Measurements from ENCODE around the gene NR6A1.

NR6A1 gene

DNA sequence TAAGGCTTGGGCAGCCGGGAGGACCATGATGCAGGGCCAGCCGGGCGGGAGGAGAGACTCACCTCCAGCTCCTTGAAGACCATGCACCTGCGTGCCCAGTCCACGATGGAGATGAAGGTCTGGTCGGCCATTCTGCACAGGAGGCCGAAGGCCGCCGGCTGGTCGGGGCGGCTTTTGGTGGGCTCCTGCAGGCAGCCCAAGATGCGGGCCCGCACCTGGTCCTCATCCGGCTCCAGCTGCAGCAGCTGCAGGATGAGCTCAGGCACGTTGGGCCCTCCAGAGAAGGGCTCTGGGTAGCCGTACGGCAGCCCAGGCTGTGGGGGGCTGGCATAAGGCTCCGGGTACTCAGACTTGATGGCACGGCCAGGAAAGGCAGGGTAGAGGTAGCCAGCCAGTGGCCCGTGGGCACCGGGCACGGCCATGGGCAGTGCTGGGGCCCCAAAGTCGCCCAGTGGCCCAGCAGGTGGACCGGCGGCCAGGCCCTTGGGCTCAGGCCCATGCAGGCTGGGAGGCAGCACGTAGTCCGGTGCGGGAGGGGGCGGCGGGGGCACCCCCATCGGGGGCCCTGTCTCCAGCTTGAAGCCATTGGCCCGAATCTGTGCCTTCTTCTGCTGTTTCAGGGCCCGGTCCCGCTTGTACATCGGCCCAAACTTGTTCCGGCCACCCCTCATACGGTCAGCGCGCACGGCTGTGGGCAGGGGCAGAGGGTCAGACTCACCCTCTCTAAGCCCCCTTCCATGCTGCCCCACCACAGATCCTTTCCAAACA, 270.9 kb downstream of the NR6A1 start:
- Histone ChIP-seq H3K18ac (ENCODE audit: low read length) (peak overlapping the region; percentile 72), H3K14ac (ENCODE audit: low read length) (no peak overlapping the region), H3K4me1 (ENCODE audit: control insufficient read depth in 2 of 2, insufficient read depth in 1 of 2, low read depth in 1 of 2, low read length in 2 of 2) (peaks cover 0 to 8% of the 10 kb centered on the region in 2 donors), H2AFZ (ENCODE audit: low read length) (no peak overlapping the region), H3K27me3 (ENCODE audit: control insufficient read depth in 3 of 3, insufficient read depth in 3 of 3, low read depth in 1 of 3, low read length in 3 of 3) (peaks cover 28 to 97% (median 36%) of the 10 kb centered on the region in 3 experiments), H3K4ac (ENCODE audit: low read length) (no peak overlapping the region), H3K4me2 (ENCODE audit: insufficient read depth, low read length, poor library complexity, severe bottlenecking) (no peak overlapping the region), H2BK5ac (ENCODE audit: low read length) (no peak overlapping the region), H3K79me1 (ENCODE audit: low read depth, low read length) (no peaks in the 10 kb centered on the region), H3K27ac (replicated peaks; ENCODE audit: low read length) (no peak overlapping the region), H4K91ac (ENCODE audit: low read depth, low read length, poor library complexity) (no peak overlapping the region), H2BK15ac (ENCODE audit: low read length) (peak overlapping the region; percentile 21), H2BK120ac (ENCODE audit: low read depth, low read length) (peak overlapping the region; percentile 74), H2BK12ac (ENCODE audit: low read length) (no peak overlapping the region), H3K9ac (ENCODE audit: low read depth, low read length, poor library complexity) (no peak overlapping the region), H4K8ac (ENCODE audit: low read depth, low read length) (no peak overlapping the region), H3K4me3 (ENCODE audit: low read length in 2 of 2) (no peak overlapping the region), H3K9me3 (replicated peaks in 1 of 2; ENCODE audit: control insufficient read depth in 2 of 2, insufficient read depth in 1 of 2, low read depth in 1 of 2, low read length in 2 of 2) (peaks cover 0 to 4% of the 10 kb centered on the region in 2 donors), H2AK5ac (ENCODE audit: low read depth, low read length) (peak overlapping the region; percentile 93), H3K23ac (ENCODE audit: low read depth, low read length, poor library complexity) (peak overlapping the region; percentile 2), H3K36me3 (replicated peaks in 1 of 2; ENCODE audit: control insufficient read depth in 2 of 2, insufficient read depth in 2 of 2, low read length in 2 of 2) (no peaks in the 10 kb centered on the region)
- WGBS, 2 donors (ENCODE audit: extremely low coverage in 2 of 2, insufficient read length in 2 of 2, insufficient replicate concordance in 1 of 2): no CpG with 5 or more reads among the region's 40 CpGs
- DNase-seq (ENCODE audit: low spot score): no peak

DNA sequence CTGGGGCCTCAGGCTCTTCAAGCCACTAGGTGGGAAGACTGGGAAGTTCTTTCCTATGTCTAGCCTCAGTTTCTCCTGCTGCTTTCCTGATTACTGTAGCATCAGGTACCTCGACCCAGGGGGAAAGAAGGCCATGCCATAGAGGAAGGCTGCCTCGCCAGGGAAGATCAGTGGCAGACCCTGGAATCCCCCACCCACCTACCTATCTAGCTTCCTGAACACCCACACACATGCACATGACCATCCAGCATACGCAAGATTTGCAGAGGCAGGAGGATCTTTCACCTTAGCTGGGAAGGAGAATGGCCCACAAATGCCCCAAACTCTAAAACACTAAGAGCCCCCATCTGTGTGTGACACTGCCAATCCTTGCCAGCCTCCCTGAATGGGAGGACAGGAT, 271.9 kb downstream of the NR6A1 start:
- no peak overlapping the region for H3K23ac ChIP-seq (ENCODE audit: low read depth, low read length, poor library complexity)
- no peak overlapping the region for H3K9ac ChIP-seq (ENCODE audit: low read depth, low read length, poor library complexity)
- H4K8ac ChIP-seq (ENCODE audit: low read depth, low read length): no peak overlapping the region
- H3K4ac ChIP-seq (ENCODE audit: low read length): no peak overlapping the region
- peaks cover 21 to 100% (median 28%) of the 10 kb centered on the region in 3 experiments for H3K27me3 ChIP-seq (ENCODE audit: control insufficient read depth in 3 of 3, insufficient read depth in 3 of 3, low read depth in 1 of 3, low read length in 3 of 3)
- H2AK5ac ChIP-seq (ENCODE audit: low read depth, low read length): no peak overlapping the region
- H2BK120ac ChIP-seq (ENCODE audit: low read depth, low read length): no peak overlapping the region
- no peak overlapping the region for H4K91ac ChIP-seq (ENCODE audit: low read depth, low read length, poor library complexity)
- no peak overlapping the region for H3K14ac ChIP-seq (ENCODE audit: low read length)
- no peak overlapping the region for H2BK15ac ChIP-seq (ENCODE audit: low read length)
- peaks cover 0 to 8% of the 10 kb centered on the region in 2 donors for H3K4me1 ChIP-seq (ENCODE audit: control insufficient read depth in 2 of 2, insufficient read depth in 1 of 2, low read depth in 1 of 2, low read length in 2 of 2)
- H2BK12ac ChIP-seq (ENCODE audit: low read length): no peak overlapping the region
- H2BK5ac ChIP-seq (ENCODE audit: low read length): no peak overlapping the region
- no CpG with 5 or more reads among the region's 3 CpGs for WGBS, 2 donors (ENCODE audit: extremely low coverage in 2 of 2, insufficient read length in 2 of 2, insufficient replicate concordance in 1 of 2)
- H3K27ac ChIP-seq (replicated peaks; ENCODE audit: low read length): no peak overlapping the region
- H3K18ac ChIP-seq (ENCODE audit: low read length): no peak overlapping the region
- no peak overlapping the region for H3K4me3 ChIP-seq (ENCODE audit: low read length in 2 of 2)
- DNase-seq (ENCODE audit: low spot score): no peak
- no peaks in the 10 kb centered on the region for H3K79me1 ChIP-seq (ENCODE audit: low read depth, low read length)
- no peak overlapping the region for H2AFZ ChIP-seq (ENCODE audit: low read length)
- H3K36me3 ChIP-seq (replicated peaks in 1 of 2; ENCODE audit: control insufficient read depth in 2 of 2, insufficient read depth in 2 of 2, low read length in 2 of 2): no peaks in the 10 kb centered on the region
- H3K9me3 ChIP-seq (replicated peaks in 1 of 2; ENCODE audit: control insufficient read depth in 2 of 2, insufficient read depth in 1 of 2, low read depth in 1 of 2, low read length in 2 of 2): peaks cover 0 to 2% of the 10 kb centered on the region in 2 donors
- H3K4me2 ChIP-seq (ENCODE audit: insufficient read depth, low read length, poor library complexity, severe bottlenecking): no peak overlapping the region

- H3K9me3 ChIP-seq (replicated peaks in 1 of 2; ENCODE audit: control insufficient read depth in 2 of 2, insufficient read depth in 1 of 2, low read depth in 1 of 2, low read length in 2 of 2): peaks cover 0 to 2% of the 10 kb centered on the region in 2 donors
- H3K9ac ChIP-seq (ENCODE audit: low read depth, low read length, poor library complexity): no peak overlapping the region
- no peak overlapping the region for H2BK5ac ChIP-seq (ENCODE audit: low read length)
- peaks cover 0 to 6% of the 10 kb centered on the region in 2 donors for H3K4me1 ChIP-seq (ENCODE audit: control insufficient read depth in 2 of 2, insufficient read depth in 1 of 2, low read depth in 1 of 2, low read length in 2 of 2)
- H3K14ac ChIP-seq (ENCODE audit: low read length): no peak overlapping the region
- WGBS, 2 donors (ENCODE audit: extremely low coverage in 2 of 2, insufficient read length in 2 of 2, insufficient replicate concordance in 1 of 2): no CpG with 5 or more reads among the region's 15 CpGs
- H3K36me3 ChIP-seq (replicated peaks in 1 of 2; ENCODE audit: control insufficient read depth in 2 of 2, insufficient read depth in 2 of 2, low read length in 2 of 2): no peaks in the 10 kb centered on the region
- H2AK5ac ChIP-seq (ENCODE audit: low read depth, low read length): peak overlapping the region; percentile 68
- H3K4ac ChIP-seq (ENCODE audit: low read length): no peak overlapping the region
- no peak overlapping the region for H4K8ac ChIP-seq (ENCODE audit: low read depth, low read length)
- no peak overlapping the region for H3K27ac ChIP-seq (replicated peaks; ENCODE audit: low read length)
- H3K79me1 ChIP-seq (ENCODE audit: low read depth, low read length): no peaks in the 10 kb centered on the region
- H3K27me3 ChIP-seq (ENCODE audit: control insufficient read depth in 3 of 3, insufficient read depth in 3 of 3, low read depth in 1 of 3, low read length in 3 of 3): peaks cover 15 to 100% (median 22%) of the 10 kb centered on the region in 3 experiments
- peak overlapping the region in 1 of 2 donors; percentile 6 for H3K4me3 ChIP-seq (ENCODE audit: low read length in 2 of 2)
- H2AFZ ChIP-seq (ENCODE audit: low read length): no peak overlapping the region
- no peak for DNase-seq (ENCODE audit: low spot score)
- H3K18ac ChIP-seq (ENCODE audit: low read length): peak overlapping the region; percentile 33
- H2BK12ac ChIP-seq (ENCODE audit: low read length): no peak overlapping the region
- peak overlapping the region; percentile 75 for H2BK120ac ChIP-seq (ENCODE audit: low read depth, low read length)
- no peak overlapping the region for H3K4me2 ChIP-seq (ENCODE audit: insufficient read depth, low read length, poor library complexity, severe bottlenecking)
- no peak overlapping the region for H4K91ac ChIP-seq (ENCODE audit: low read depth, low read length, poor library complexity)
- H2BK15ac ChIP-seq (ENCODE audit: low read length): peak overlapping the region; percentile 27
- no peak overlapping the region for H3K23ac ChIP-seq (ENCODE audit: low read depth, low read length, poor library complexity)
These were observed 272.5 kb downstream of the NR6A1 start for GRCh38 chr9:124498499-124499146.

- H4K91ac ChIP-seq (ENCODE audit: low read depth, low read length, poor library complexity): peak overlapping the region; percentile 1
- no peak overlapping the region for H2BK15ac ChIP-seq (ENCODE audit: low read length)
- no peaks in the 10 kb centered on the region for H3K36me3 ChIP-seq (replicated peaks in 1 of 2; ENCODE audit: control insufficient read depth in 2 of 2, insufficient read depth in 2 of 2, low read length in 2 of 2)
- H3K9ac ChIP-seq (ENCODE audit: low read depth, low read length, poor library complexity): no peak overlapping the region
- peaks cover 0 to 2% of the 10 kb centered on the region in 2 donors for H3K9me3 ChIP-seq (replicated peaks in 1 of 2; ENCODE audit: control insufficient read depth in 2 of 2, insufficient read depth in 1 of 2, low read depth in 1 of 2, low read length in 2 of 2)
- H4K8ac ChIP-seq (ENCODE audit: low read depth, low read length): no peak overlapping the region
- no peak overlapping the region for H3K4me2 ChIP-seq (ENCODE audit: insufficient read depth, low read length, poor library complexity, severe bottlenecking)
- no peak overlapping the region for H3K27ac ChIP-seq (replicated peaks; ENCODE audit: low read length)
- no peak for DNase-seq (ENCODE audit: low spot score)
- H2BK120ac ChIP-seq (ENCODE audit: low read depth, low read length): no peak overlapping the region
- no peak overlapping the region for H2AK5ac ChIP-seq (ENCODE audit: low read depth, low read length)
- H2BK5ac ChIP-seq (ENCODE audit: low read length): no peak overlapping the region
- WGBS, 2 donors (ENCODE audit: extremely low coverage in 2 of 2, insufficient read length in 2 of 2, insufficient replicate concordance in 1 of 2): no CpG with 5 or more reads among the region's 6 CpGs
- peaks cover 10 to 100% (median 16%) of the 10 kb centered on the region in 3 experiments for H3K27me3 ChIP-seq (ENCODE audit: control insufficient read depth in 3 of 3, insufficient read depth in 3 of 3, low read depth in 1 of 3, low read length in 3 of 3)
- no peaks in the 10 kb centered on the region for H3K79me1 ChIP-seq (ENCODE audit: low read depth, low read length)
- H3K18ac ChIP-seq (ENCODE audit: low read length): no peak overlapping the region
- no peak overlapping the region for H2AFZ ChIP-seq (ENCODE audit: low read length)
- no peak overlapping the region for H3K23ac ChIP-seq (ENCODE audit: low read depth, low read length, poor library complexity)
- no peak overlapping the region for H2BK12ac ChIP-seq (ENCODE audit: low read length)
- H3K14ac ChIP-seq (ENCODE audit: low read length): no peak overlapping the region
- no peak overlapping the region for H3K4ac ChIP-seq (ENCODE audit: low read length)
- peaks cover 0 to 4% of the 10 kb centered on the region in 2 donors for H3K4me1 ChIP-seq (ENCODE audit: control insufficient read depth in 2 of 2, insufficient read depth in 1 of 2, low read depth in 1 of 2, low read length in 2 of 2)
- H3K4me3 ChIP-seq (ENCODE audit: low read length in 2 of 2): no peak overlapping the region
These were observed 273.1 kb downstream of the NR6A1 start for GRCh38 chr9:124498040-124498439.

All from neuronal stem cell (in vitro differentiated cells).